Testis (tissue), 3 donors: ENCODE results near the gene VSTM2B. TPM values are rescaled to one million over a fixed set of nuclear protein-coding genes. Genes with fewer than 3 reads are reported as not detected.
"Not testable (repeated sequence)": the region's sequence is repeated elsewhere in the genome, so short reads cannot be mapped to it uniquely, and the experiment has no call there.

Experiments used
- DNase-seq: peaks from one replicate; pipeline ENCODE4 v3.0.0-alpha.2; 2019
- H3K27ac ChIP-seq, 2 donors: fragments of 200-600 bp; sonication (generic); one replicate each; pipeline ENCODE4 v1.5.1; 2019
- H3K27me3 ChIP-seq: fragments of 200-600 bp; sonication (generic); one replicate; pipeline ENCODE4 v1.5.1; 2019
- H3K36me3 ChIP-seq: fragments of 200-600 bp; sonication (generic); one replicate; pipeline ENCODE4 v1.5.1; 2017; ENCODE audit warnings: low read depth; ENCODE audit errors: missing control alignments
- H3K4me1 ChIP-seq: fragments of 200-600 bp; sonication (generic); one replicate; pipeline ENCODE4 v1.5.1; 2019
- H3K4me3 ChIP-seq, 2 donors: fragments of 200-600 bp; sonication (generic); one replicate each; pipeline ENCODE4 v1.5.1; 2017 to 2019
- H3K9me3 ChIP-seq: fragments of 200-600 bp; sonication (generic); one replicate; pipeline ENCODE4 v1.5.1; 2017
- CTCF ChIP-seq, 3 experiments: fragments of 450-650 bp in 2 of 3; fragments of 200-600 bp in 1 of 3; sonication (generic) in 1 of 3; IDR thresholded peaks; one replicate each; pipeline ENCODE4 v1.5.1; 2016 to 2019; ENCODE audit warnings: antibody characterized with exemption in 3 of 3, mild to moderate bottlenecking in 2 of 3, moderate library complexity in 1 of 3
- POLR2A ChIP-seq: fragments of 450-650 bp; IDR thresholded peaks from one replicate; pipeline ENCODE4 v1.6.1; 2017; ENCODE audit warnings: antibody characterized with exemption, mild to moderate bottlenecking, moderate library complexity
- WGBS, 2 donors: methylation state at CpG; one replicate each; pipeline ENCODE4 v1.1.5; 2018; 5-methylcytosine and 5-hydroxymethylcytosine counted together
- intact Hi-C: fragments of 100-400 bp; cut with DNase I; formaldehyde crosslinking; loops from one replicate; pipeline ENCODE4 v1.15.1; 2023; ENCODE audit warnings: low total_unique reads
- polyA plus RNA-seq: library from polyadenylated mRNA; stranded (reverse); fragments of 350-450 nt; fragmentation: Illumina TruSeq; extraction: RNeasy Lipid Tissue Mini Kit (QIAGEN cat#74804); gene quantifications from one replicate; pipeline ENCODE4 v1.2.3, GENCODE V29; 2014; ENCODE audit warnings: low read depth, low replicate concordance; ENCODE audit not compliant: insufficient read depth
- total RNA-seq, 2 donors: library from RNA; depleted of rRNA; stranded (reverse); fragments of >200 nt; gene quantifications; one replicate each; pipeline ENCODE4 v1.2.3, GENCODE V29; 2016

VSTM2B gene
- total and polyA plus RNA-seq, 3 donors from 2014 or later = 0.50 to 0.62 TPM; not detected in 1

- TF ChIP-seq CTCF (IDR thresholded peaks at IDR 0.05) = no peak
- no peak for TF ChIP-seq POLR2A
- 97 to 100% methylated on average over 1 of the region's 1 CpG for WGBS, 2 donors
- no peak overlapping the region for H3K4me3 ChIP-seq
- intact Hi-C loops = no loop called here
- no peaks in the 10 kb centered on the region for H3K36me3 ChIP-seq
- H3K27ac ChIP-seq = no peak overlapping the region
- no peaks in the 10 kb centered on the region for H3K9me3 ChIP-seq
- DNase-seq = no peak
- no peaks in the 10 kb centered on the region for H3K27me3 ChIP-seq
- H3K4me1 ChIP-seq = no peaks in the 10 kb centered on the region
Observed at GRCh38 chr19:29554149-29554548, 28.4 kb downstream of the VSTM2B start.

GRCh38 chr19:29559110-29559509, 33.3 kb downstream of the VSTM2B start:
- H3K4me1 ChIP-seq, H3K27me3 ChIP-seq, H3K27ac ChIP-seq, H3K9me3 ChIP-seq, intact Hi-C loops, DNase-seq, H3K4me3 ChIP-seq, H3K36me3 ChIP-seq: not testable (repeated sequence)
- WGBS, 2 donors = 88 to 100% methylated on average over 2 of the region's 2 CpGs

GRCh38 chr19:29559743-29560142, 33.9 kb downstream of the VSTM2B start:
- DNase-seq = no peak
- H3K27me3 ChIP-seq = no peaks in the 10 kb centered on the region
- H3K9me3 ChIP-seq = no peaks in the 10 kb centered on the region
- WGBS, 2 donors = 84 to 97% methylated on average over 4 of the region's 4 CpGs
- H3K27ac ChIP-seq = no peak overlapping the region
- H3K4me1 ChIP-seq = no peaks in the 10 kb centered on the region
- no peaks in the 10 kb centered on the region for H3K36me3 ChIP-seq
- intact Hi-C loops = no loop called here
- no peak for TF ChIP-seq POLR2A
- TF ChIP-seq CTCF (IDR thresholded peaks at IDR 0.05) = no peak
- H3K4me3 ChIP-seq = no peak overlapping the region

- Histone ChIP-seq H3K9me3 (no peaks in the 10 kb centered on the region), H3K27me3 (no peaks in the 10 kb centered on the region), H3K36me3 (no peaks in the 10 kb centered on the region), H3K4me1 (no peaks in the 10 kb centered on the region), H3K27ac (no peak overlapping the region), H3K4me3 (no peak overlapping the region)
- no peak for DNase-seq
- TF ChIP-seq CTCF (IDR thresholded peaks at IDR 0.05) (no peak), POLR2A (no peak)
- intact Hi-C loops = no loop called here
- 89 to 92% methylated on average over 6 of the region's 6 CpGs for WGBS, 2 donors
Observed at GRCh38 chr19:29560313-29561075, 34.7 kb downstream of the VSTM2B start.

GRCh38 chr19:29561601-29562000, 35.8 kb downstream of the VSTM2B start:
- 80 to 84% methylated on average over 8 to 9 of the region's 9 CpGs for WGBS, 2 donors
- no peak overlapping the region for H3K4me3 ChIP-seq
- no peaks in the 10 kb centered on the region for H3K27me3 ChIP-seq
- TF ChIP-seq POLR2A (no peak), CTCF (IDR thresholded peaks at IDR 0.05) (no peak)
- no peaks in the 10 kb centered on the region for H3K36me3 ChIP-seq
- H3K4me1 ChIP-seq = no peaks in the 10 kb centered on the region
- H3K27ac ChIP-seq = no peak overlapping the region
- no peaks in the 10 kb centered on the region for H3K9me3 ChIP-seq
- intact Hi-C loops = no loop called here
- no peak for DNase-seq
